Measurements from ENCODE around the gene PAK6.

The PAK6 gene

GRCh38 chr15:40278026-40278425 lies 39.2 kb downstream of the PAK6 start:
- DNase-seq, result no peak

GRCh38 chr15:40279437-40280141 lies 40.7 kb downstream of the PAK6 start:
- DNase-seq, result peak; percentile 78

GRCh38 chr15:40280260-40281056 lies 41.6 kb downstream of the PAK6 start:
- no peak for DNase-seq

- no peak for DNase-seq
Measured at GRCh38 chr15:40281057-40281800, 42.4 kb downstream of the PAK6 start.

- no peak for DNase-seq
Measured at GRCh38 chr15:40281801-40282146, 42.9 kb downstream of the PAK6 start.

- DNase-seq, result peak; percentile 63
Measured at GRCh38 chr15:40282147-40282868, 43.4 kb downstream of the PAK6 start.

- DNase-seq, result peak; percentile 54
Measured at GRCh38 chr15:40282869-40283614, 44.2 kb downstream of the PAK6 start, which contains the start of gene ANKRD63. ANKRD63 (minus strand) TSS chr15:40283064; CDS start chr15:40282586, 478 bp downstream.

- no peak for DNase-seq
Measured at GRCh38 chr15:40283615-40284300, 44.9 kb downstream of the PAK6 start.

GRCh38 chr15:40285151-40285550 lies 46.3 kb downstream of the PAK6 start:
- DNase-seq, result no peak

- DNase-seq, result no peak
Measured at GRCh38 chr15:40285554-40286011, 46.7 kb downstream of the PAK6 start.

GRCh38 chr15:40286061-40286532 lies 47.2 kb downstream of the PAK6 start:
- DNase-seq, result no peak

GRCh38 chr15:40286794-40287193 lies 47.9 kb downstream of the PAK6 start:
- DNase-seq, result no peak

- no peak for DNase-seq
Measured at GRCh38 chr15:40287505-40287904, 48.6 kb downstream of the PAK6 start.

GRCh38 chr15:40287968-40288367 lies 49.1 kb downstream of the PAK6 start:
- DNase-seq, result no peak

- DNase-seq, result no peak
Measured at GRCh38 chr15:40289140-40289775, 50.4 kb downstream of the PAK6 start.

- no peak for DNase-seq
Measured at GRCh38 chr15:40290545-40290917, 51.7 kb downstream of the PAK6 start.

GRCh38 chr15:40290918-40291574 lies 52.2 kb downstream of the PAK6 start:
- no peak for DNase-seq

- DNase-seq, result no peak
Measured at GRCh38 chr15:40292246-40292645, 53.4 kb downstream of the PAK6 start.

- no peak for DNase-seq
Measured at GRCh38 chr15:40293006-40293405, 54.1 kb downstream of the PAK6 start.

All from stimulated activated CD4-positive, alpha-beta T cell treated with anti-CD3 and anti-CD28 coated beads, Interleukin-15, amount 100 ng/mL, for 24 hours (primary cell).